DMS153 (cell line): ENCODE measurements around the gene DLG5.
A peak's percentile ranks its signal among the peaks of the same experiment; 100 is the strongest.
"Not testable (repeated sequence)": the region's sequence is repeated elsewhere in the genome, so short reads cannot be mapped to it uniquely, and the experiment has no call there.

ENCODE experiments used
- DNase-seq: peaks from one replicate; lab custom pipeline; 2025; lab: John Stamatoyannopoulos, UW

Gene DLG5

DNA sequence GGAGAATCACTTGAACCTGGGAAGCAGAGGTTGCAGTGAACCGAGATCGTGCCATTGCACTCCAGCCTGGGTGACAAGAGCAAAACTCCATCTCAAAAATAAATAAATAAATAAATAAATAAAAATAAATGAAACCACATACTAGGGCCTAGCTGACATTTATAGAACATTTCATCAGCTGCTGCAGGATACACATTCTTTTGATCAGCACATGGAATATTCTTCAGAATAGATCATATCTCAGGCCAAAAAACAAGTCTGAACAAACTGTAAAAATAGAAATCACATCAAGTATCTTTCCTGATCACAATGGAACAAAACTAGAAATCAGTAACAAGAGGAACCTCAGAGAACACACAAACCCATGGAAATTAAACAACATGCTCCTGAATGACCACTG, 168.1 kb downstream of the DLG5 start:
- DNase-seq, result not testable (repeated sequence)

DNA sequence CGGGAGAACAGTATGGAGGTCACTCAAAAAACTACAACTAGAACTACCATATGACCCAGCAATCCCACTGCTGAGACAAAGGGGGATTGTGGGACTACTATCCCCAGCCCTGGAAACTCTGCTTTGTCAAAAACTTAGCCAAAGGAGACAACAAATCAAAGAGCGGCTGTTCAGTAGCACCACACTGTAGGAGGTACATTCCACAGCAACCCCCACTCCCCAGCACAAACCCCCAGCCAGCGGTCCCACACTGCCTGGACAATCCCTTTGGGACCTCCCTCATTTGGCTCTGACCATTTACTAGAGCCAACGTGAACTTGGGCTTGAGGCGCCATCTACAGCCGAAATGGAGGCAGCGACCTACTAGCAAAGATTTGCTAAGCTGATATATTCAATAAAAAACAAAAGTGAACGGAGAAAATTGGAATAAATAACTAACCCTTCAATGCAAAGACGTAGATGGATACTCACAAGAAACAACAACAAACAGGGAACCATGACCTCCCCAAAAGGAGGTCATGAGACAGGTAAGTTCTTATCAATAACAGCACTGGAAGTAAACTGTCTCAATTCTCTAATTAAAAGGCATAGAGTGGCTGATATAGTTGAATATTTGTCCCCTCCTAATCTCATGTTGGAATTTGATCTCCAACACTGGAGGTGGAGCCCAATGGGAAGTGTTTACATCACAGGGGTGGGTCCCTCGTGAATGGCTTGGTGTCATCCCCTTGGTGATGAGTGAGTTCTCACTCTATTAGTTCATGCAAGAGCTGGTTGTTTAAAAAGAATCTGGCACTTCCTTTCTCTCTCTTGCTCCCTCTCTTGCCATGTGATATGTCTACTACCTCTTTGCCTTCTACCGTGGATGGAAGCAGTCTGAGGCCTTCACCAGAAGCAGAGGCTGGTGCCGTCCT, 170.0 kb downstream of the DLG5 start:
- peak; percentile 7 for DNase-seq

- no peak for DNase-seq
Observed at GRCh38 chr10:77746047-77746707, 180.4 kb downstream of the DLG5 start.

- no peak for DNase-seq
Observed at GRCh38 chr10:77744245-77744644, 182.3 kb downstream of the DLG5 start.

- no peak for DNase-seq
Observed at GRCh38 chr10:77742172-77742571, 184.4 kb downstream of the DLG5 start.

- no peak for DNase-seq
Observed at GRCh38 chr10:77741746-77742145, 184.8 kb downstream of the DLG5 start.
